Left lung (tissue), 10 donors: ENCODE data around the gene ABHD17B. TPM values are rescaled to one million over a fixed set of nuclear protein-coding genes. Genes with fewer than 3 reads are reported as not detected.

Source experiments
- ATAC-seq: fragments of 200-7000 bp; cut with Tn5 transposase; one replicate; pipeline ENCODE4 v1.9.1; 2020; ENCODE audit warnings: moderate library complexity
- DNase-seq, 4 donors: peaks; one replicate each; pipeline ENCODE4 v3.0.0-alpha.2; 2013 to 2020
- H3K27ac ChIP-seq, 2 donors: fragments of 200-600 bp; sonication (generic) in 1 of 2; one replicate each; pipeline versions ENCODE4 v1.5.0 to v1.8.0; 2020 to 2021
- H3K27me3 ChIP-seq, 2 donors: fragments of 200-600 bp; sonication (generic) in 1 of 2; one replicate each; pipeline versions ENCODE4 v1.5.0 to v1.8.0; 2020 to 2021
- H3K36me3 ChIP-seq, 2 donors: fragments of 200-600 bp; sonication (generic) in 1 of 2; one replicate each; pipeline versions ENCODE4 v1.5.0 to v1.8.0; 2020 to 2021
- H3K4me1 ChIP-seq, 2 donors: fragments of 200-600 bp; one replicate each; pipeline ENCODE4 v1.8.0; 2021
- H3K4me3 ChIP-seq, 2 donors: fragments of 200-600 bp; sonication (generic) in 1 of 2; one replicate each; pipeline versions ENCODE4 v1.5.0 to v1.8.0; 2020 to 2021; ENCODE audit warnings: mild to moderate bottlenecking in 1 of 2
- H3K9me3 ChIP-seq, 2 donors: fragments of 200-600 bp; sonication (generic) in 1 of 2; one replicate each; pipeline versions ENCODE4 v1.5.0 to v1.8.0; 2020 to 2021
- intact Hi-C, 2 donors: fragments of 100-400 bp; cut with DNase I; formaldehyde crosslinking; loops; one replicate each; pipeline versions ENCODE4 v1.11.2 to v1.14.2; 2022
- polyA plus RNA-seq, 6 donors: library from polyadenylated mRNA; unstranded; fragments of 120-200 nt; gene quantifications; one replicate each; pipeline ENCODE4 v1.2.1, GENCODE V29; 2013; ENCODE audit not compliant: insufficient read length in 6 of 6
- total RNA-seq, 2 donors: library from RNA; stranded (reverse); fragmentation: NEBNext Ultra II Directional; extraction: Animal tissue kit (Norgen Biotek cat#: 25700); gene quantifications; one replicate each; pipeline ENCODE4 v1.2.1, GENCODE V29; 2021
- TF ChIP-seq, protein P1 (sequence below), 2 donors: fragments of 200-600 bp; sonication (generic) in 1 of 2; IDR thresholded peaks; one replicate each; pipeline versions ENCODE4 v1.5.0 to v1.8.0; 2021; ENCODE audit warnings: antibody characterized with exemption in 2 of 2
- donor health status: DM: no; HTN: yes; CAD: no.
- donor health status: DM: no; HTN: no; CAD: no.

The ABHD17B gene
- total and polyA plus RNA-seq, 8 donors = 13.6 to 27.5 (median 25.8) TPM

DNA sequence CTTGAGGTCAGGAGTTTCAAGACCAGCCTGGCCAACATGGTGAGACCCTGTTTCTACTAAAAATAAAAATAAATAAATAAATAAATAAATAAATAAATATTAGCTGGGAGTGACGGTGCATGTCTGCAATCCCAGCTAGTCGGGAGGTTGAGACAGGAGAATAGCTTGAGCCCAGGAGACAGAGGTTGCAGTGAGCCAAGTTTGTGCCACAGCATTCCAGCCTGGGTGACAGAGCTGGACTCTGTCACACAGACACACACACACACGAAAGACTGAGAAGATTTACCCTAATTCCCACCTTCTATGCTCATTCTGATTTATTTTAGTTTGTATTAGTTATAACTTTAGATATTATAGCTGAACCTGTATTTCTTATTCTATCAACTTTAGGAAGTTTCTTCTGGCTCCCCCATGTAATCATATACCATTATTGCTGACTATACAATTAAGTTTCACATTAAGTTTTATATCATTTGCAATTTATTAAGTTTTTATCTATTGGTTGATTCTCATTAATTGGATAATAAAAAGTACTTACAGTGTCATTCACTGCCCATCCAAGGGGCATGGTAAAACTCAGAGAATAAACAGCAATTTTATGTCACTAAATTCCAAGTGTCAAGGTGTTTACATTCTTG, 20.8 kb downstream of the ABHD17B start:
- H3K4me3 ChIP-seq = no peak overlapping the region
- no peak overlapping the region for H3K27ac ChIP-seq
- ATAC-seq (no peak), DNase-seq (no peak)
- H3K36me3 ChIP-seq = no peaks in the 10 kb centered on the region
- H3K9me3 ChIP-seq = no peaks in the 10 kb centered on the region
- TF ChIP-seq, protein P1, sequence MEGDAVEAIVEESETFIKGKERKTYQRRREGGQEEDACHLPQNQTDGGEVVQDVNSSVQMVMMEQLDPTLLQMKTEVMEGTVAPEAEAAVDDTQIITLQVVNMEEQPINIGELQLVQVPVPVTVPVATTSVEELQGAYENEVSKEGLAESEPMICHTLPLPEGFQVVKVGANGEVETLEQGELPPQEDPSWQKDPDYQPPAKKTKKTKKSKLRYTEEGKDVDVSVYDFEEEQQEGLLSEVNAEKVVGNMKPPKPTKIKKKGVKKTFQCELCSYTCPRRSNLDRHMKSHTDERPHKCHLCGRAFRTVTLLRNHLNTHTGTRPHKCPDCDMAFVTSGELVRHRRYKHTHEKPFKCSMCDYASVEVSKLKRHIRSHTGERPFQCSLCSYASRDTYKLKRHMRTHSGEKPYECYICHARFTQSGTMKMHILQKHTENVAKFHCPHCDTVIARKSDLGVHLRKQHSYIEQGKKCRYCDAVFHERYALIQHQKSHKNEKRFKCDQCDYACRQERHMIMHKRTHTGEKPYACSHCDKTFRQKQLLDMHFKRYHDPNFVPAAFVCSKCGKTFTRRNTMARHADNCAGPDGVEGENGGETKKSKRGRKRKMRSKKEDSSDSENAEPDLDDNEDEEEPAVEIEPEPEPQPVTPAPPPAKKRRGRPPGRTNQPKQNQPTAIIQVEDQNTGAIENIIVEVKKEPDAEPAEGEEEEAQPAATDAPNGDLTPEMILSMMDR (IDR thresholded peaks at IDR 0.05) = no peak
- peaks cover 0 to 19% of the 10 kb centered on the region in 2 donors for H3K4me1 ChIP-seq
- no peaks in the 10 kb centered on the region for H3K27me3 ChIP-seq
- intact Hi-C loops = no loop called here

DNA sequence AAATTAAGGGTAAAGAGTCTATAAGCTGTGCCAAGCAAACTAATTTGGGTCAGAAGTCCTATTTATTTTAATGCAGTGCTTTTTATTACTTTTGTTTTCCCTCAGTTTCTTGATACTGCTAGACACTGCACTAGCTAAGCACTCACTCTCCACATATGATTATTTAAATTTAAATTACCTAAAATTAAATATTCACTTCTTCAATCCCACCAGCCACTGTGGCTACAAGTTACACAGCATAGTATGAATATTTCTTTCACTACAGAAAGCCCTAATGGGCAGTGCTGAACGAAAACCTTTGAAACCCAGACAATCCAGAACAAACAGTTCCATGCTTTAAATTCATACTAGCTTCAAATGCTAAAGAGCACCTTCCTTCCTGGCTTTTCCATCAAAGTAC, 23.6 kb downstream of the ABHD17B start:
- intact Hi-C loops = no loop called here
- Histone ChIP-seq H3K27me3 (no peaks in the 10 kb centered on the region), H3K4me3 (no peak overlapping the region), H3K9me3 (peaks cover 0 to 16% of the 10 kb centered on the region in 2 donors), H3K27ac (no peak overlapping the region), H3K36me3 (no peaks in the 10 kb centered on the region), H3K4me1 (peaks cover 0 to 13% of the 10 kb centered on the region in 2 donors)
- DNase-seq (no peak), ATAC-seq (no peak)
- TF ChIP-seq, protein P1 (IDR thresholded peaks at IDR 0.05) = no peak

DNA sequence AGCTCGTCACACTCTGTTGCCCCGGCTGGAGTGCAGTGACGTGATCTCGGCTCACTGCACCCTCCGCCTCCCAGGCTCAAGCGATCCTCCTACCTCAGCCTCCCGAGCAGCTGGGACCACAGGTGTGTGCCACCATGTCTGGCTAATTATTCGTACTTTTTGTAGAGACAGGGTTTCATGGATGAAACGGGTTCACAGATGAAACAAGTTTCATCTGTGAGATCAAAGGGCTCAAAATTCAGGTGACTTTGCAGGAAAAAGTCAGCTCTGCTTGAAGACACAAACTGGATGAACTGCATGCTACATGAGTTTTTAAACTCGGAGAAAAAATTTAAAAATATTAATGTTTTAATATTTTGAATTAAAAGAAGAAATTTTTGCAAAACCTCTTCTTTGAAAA, 24.5 kb downstream of the ABHD17B start:
- intact Hi-C loops = no loop called here
- Histone ChIP-seq H3K4me3 (no peak overlapping the region), H3K27ac (no peak overlapping the region), H3K9me3 (peaks cover 0 to 19% of the 10 kb centered on the region in 2 donors), H3K27me3 (no peaks in the 10 kb centered on the region), H3K4me1 (peaks cover 0 to 13% of the 10 kb centered on the region in 2 donors), H3K36me3 (no peaks in the 10 kb centered on the region)
- ATAC-seq = no peak
- TF ChIP-seq, protein P1 (IDR thresholded peaks at IDR 0.05) = no peak
- no peak for DNase-seq

DNA sequence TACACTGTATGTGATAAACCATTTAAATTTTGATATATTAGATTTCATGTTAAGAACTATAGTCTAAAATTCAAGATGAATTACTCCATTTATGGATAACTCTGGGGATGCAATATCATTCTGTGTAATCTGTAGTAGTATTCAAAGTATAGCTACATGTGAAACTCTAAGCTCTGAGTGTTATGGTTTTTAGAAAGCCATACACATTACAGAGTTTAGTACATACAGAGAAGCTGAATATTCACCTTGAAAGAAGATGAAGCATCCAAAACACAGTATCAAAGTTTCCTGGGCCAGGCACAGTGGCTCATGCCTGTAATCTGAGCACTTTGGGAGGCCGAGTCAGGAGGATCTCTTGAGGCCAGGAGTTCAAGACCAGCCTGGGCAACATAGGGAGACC, 25.0 kb downstream of the ABHD17B start:
- intact Hi-C loops = no loop called here
- Histone ChIP-seq H3K4me1 (peaks cover 0 to 13% of the 10 kb centered on the region in 2 donors), H3K36me3 (no peaks in the 10 kb centered on the region), H3K27me3 (no peaks in the 10 kb centered on the region), H3K4me3 (no peak overlapping the region), H3K9me3 (peaks cover 0 to 23% of the 10 kb centered on the region in 2 donors), H3K27ac (no peak overlapping the region)
- DNase-seq (no peak), ATAC-seq (no peak)
- TF ChIP-seq, protein P1 (IDR thresholded peaks at IDR 0.05) = no peak

DNA sequence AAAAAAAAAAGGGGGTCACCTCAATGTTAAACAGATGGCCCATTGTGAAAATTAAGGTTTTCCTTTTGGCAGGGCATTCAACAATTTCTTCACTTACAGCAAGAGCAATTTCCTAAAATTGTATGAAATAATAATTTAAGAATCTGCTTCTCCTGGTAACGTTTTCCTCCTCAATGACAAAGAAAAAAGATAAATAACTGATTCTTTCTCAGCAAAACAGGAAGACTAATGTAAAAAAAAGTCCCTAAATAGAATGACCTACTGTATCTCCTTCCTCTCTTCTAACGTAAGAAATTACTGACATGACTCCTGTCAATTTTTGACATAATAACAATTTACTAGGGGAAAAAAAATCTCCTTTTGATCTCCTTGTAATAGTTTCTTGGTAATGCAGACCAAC, 25.5 kb downstream of the ABHD17B start:
- DNase-seq (no peak), ATAC-seq (no peak)
- Histone ChIP-seq H3K4me1 (peaks cover 0 to 11% of the 10 kb centered on the region in 2 donors), H3K4me3 (no peak overlapping the region), H3K27me3 (no peaks in the 10 kb centered on the region), H3K27ac (no peak overlapping the region), H3K36me3 (no peaks in the 10 kb centered on the region), H3K9me3 (peaks cover 0 to 28% of the 10 kb centered on the region in 2 donors)
- TF ChIP-seq, protein P1 (IDR thresholded peaks at IDR 0.05) = no peak
- intact Hi-C loops = no loop called here
